Omental fat pad (tissue), 4 donors: ENCODE measurements around the gene DNAJC24. TPM values are rescaled to one million over a fixed set of nuclear protein-coding genes. Genes with fewer than 3 reads are reported as not detected.

Experiments
- ATAC-seq: fragments of 150-250 bp; one replicate; pipeline ENCODE4 v1.9.1; 2016; ENCODE audit warnings: mild to moderate bottlenecking, moderate library complexity; ENCODE audit not compliant: low FRiP score
- DNase-seq: peaks from one replicate; pipeline ENCODE4 v3.0.0-alpha.2; 2019; ENCODE audit warnings: low spot score
- total RNA-seq, 4 donors: library from RNA; depleted of rRNA; stranded (reverse); fragments of >200 nt; gene quantifications; one replicate each; pipeline ENCODE4 v1.1.0, GENCODE V29; 2016
- TF ChIP-seq, protein P1 (sequence below), 3 donors: fragments of 450-650 bp; IDR thresholded peaks; one replicate each; pipeline ENCODE4 v1.5.1; 2016 to 2017; ENCODE audit warnings: antibody characterized with exemption in 3 of 3, mild to moderate bottlenecking in 3 of 3, moderate library complexity in 2 of 3

Gene DNAJC24
- total RNA-seq, 4 donors from 2014 or later, result 11.6 to 19.5 (median 13.9) TPM

DNA sequence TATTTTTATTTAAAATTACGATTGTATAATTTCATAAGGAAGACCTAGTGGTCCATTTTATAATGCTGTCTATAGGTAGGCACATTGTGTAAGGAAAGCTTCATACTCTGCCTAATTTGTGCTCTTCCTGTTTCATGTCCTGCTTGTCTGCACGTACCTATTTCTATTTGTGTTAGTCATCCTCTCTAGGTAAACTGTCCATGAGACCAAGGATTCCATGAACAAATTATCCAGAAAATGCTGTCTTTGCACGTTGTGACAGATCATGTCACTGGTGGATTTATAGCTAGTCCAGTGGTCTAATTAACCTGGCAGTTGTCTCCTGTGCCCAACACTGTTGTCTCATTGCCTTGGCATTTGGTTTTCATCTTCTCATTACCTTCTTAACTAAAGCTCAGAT is 44.7 kb downstream of the DNAJC24 start:
- TF ChIP-seq, protein P1, sequence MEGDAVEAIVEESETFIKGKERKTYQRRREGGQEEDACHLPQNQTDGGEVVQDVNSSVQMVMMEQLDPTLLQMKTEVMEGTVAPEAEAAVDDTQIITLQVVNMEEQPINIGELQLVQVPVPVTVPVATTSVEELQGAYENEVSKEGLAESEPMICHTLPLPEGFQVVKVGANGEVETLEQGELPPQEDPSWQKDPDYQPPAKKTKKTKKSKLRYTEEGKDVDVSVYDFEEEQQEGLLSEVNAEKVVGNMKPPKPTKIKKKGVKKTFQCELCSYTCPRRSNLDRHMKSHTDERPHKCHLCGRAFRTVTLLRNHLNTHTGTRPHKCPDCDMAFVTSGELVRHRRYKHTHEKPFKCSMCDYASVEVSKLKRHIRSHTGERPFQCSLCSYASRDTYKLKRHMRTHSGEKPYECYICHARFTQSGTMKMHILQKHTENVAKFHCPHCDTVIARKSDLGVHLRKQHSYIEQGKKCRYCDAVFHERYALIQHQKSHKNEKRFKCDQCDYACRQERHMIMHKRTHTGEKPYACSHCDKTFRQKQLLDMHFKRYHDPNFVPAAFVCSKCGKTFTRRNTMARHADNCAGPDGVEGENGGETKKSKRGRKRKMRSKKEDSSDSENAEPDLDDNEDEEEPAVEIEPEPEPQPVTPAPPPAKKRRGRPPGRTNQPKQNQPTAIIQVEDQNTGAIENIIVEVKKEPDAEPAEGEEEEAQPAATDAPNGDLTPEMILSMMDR (IDR thresholded peaks at IDR 0.05), result no peak
- ATAC-seq, result no peak
- DNase-seq, result no peak

DNA sequence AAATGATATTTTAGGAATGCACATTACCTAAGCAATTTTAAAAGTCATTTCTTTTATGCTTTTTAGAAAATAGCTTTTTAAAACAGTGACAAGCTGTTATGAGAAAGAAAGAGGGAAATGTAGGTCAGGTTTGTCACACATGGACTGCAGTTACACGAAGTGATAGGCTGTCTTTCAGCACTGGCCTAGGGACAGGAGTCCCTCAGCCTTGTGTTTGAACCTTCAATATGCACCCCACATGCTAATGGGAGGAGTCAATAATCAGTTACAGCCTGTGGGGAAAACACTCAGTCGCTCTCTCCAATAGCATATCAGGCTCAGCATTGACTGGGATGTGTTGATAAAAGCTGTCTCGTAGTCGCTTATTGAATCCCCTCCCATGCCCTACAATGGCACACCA is 45.8 kb downstream of the DNAJC24 start:
- TF ChIP-seq, protein P1 (IDR thresholded peaks at IDR 0.05), result no peak
- no peak for ATAC-seq
- DNase-seq, result no peak

DNA sequence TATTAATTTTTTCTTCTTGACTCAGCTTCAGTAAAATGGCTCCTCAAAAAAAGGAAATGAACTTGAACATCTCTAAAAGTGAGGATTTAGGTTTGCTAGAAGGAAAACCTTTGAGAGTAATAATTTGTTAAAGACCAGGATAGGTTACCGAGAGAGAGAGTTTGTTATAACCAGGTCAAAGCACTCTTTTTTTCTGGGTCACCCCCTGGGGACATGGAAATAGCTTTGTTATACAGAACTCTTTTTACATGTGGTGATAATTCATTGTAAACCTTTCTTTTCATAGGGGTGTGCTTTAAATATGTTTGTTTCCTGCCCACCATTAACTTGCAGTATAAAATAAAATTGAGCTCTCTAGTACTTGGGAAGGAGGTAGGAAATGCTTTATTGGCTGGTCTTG is 47.7 kb downstream of the DNAJC24 start:
- DNase-seq (no peak), ATAC-seq (no peak)
- TF ChIP-seq, protein P1 (IDR thresholded peaks at IDR 0.05), result no peak

DNA sequence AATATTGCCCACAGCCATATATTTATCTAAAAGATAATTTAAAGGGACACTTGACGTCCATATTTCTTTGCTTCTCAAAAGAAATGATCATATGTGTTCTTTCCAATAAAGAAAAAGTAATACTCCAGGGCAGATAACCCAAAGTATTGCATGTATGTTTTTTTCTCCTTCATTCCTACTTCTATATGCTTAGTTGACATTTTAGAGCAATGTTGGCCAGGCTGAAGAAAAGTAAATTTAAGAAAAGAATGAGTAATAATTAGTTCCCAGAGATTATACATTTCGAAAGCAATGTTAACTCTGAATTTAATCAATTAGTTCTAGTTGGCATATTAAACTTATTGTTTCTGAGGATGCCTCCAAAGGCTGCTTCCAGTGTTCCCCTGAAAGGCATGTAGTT is 48.2 kb downstream of the DNAJC24 start:
- TF ChIP-seq, protein P1 (IDR thresholded peaks at IDR 0.05), result no peak
- no peak for ATAC-seq
- no peak for DNase-seq

DNA sequence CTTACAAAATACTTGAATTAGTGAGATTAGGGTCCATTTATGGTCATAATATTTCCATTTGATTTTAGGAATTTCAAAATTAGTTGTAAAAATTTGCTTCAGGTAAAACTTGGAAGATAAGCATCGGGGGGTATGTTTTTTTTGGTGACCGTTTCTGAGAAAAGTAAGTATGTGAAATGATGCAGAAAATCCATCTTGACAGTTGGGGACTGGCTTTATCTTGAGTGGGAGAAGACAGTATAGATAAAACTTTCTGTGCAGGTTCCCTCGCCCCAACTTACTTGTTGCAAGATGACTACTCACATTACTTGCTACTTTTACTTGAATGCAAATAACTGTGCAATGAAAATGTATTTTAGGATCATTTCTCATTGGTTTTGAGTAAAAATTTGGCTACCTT is 49.5 kb downstream of the DNAJC24 start:
- TF ChIP-seq, protein P1 (IDR thresholded peaks at IDR 0.05), result no peak
- ATAC-seq (no peak), DNase-seq (no peak)

DNA sequence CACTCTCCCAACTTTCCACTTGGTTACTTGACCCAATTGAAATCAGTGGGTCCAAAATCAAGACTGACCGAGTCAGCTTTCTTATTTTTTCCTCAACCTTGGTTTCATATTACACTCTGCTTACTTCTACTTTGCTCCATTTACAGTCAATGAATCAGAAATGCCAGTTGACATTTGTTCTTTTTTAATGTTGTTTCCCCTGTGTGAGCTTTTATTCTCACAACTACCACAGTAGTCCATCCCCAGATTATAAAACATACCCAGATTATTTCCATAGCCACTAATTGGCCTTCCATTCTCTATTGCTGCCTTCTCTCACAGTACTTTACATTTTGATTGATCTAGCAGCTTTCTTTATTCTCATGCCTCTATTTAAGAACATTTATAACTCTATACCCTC is 50.0 kb downstream of the DNAJC24 start:
- TF ChIP-seq, protein P1 (IDR thresholded peaks at IDR 0.05), result no peak
- DNase-seq, result no peak
- no peak for ATAC-seq

DNA sequence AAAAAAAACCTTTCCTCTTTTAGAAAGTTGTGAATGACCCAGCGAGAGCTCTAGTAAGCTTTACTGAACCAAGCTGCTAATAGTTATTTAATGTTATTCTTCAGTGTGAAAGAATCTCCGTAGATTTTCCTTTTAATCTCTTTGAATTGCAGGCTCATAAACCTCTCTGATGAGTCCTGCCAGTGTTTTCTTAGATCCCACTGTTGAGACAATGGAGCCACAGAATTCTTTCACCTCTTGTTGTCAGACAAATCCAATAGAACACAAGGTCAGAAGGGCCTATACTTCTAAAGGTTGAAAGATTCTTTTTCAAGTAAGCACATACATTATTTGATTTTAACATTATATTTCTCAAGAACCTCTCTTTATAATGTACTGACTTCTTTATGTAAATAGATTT is 52.2 kb downstream of the DNAJC24 start:
- ATAC-seq (no peak), DNase-seq (no peak)
- TF ChIP-seq, protein P1 (IDR thresholded peaks at IDR 0.05), result no peak
